HG03565 (cell line): ENCODE data around the gene TMEM59.
"Not testable (repeated sequence)": the region's sequence is repeated elsewhere in the genome, so short reads cannot be mapped to it uniquely, and the experiment has no call there.

Experiments used
- ATAC-seq: cut with Tn5 transposase; IDR thresholded peaks from one replicate; pipeline ENCODE4 v1.9.1; 2021; ENCODE audit warnings: mild to moderate bottlenecking, moderate library complexity; ENCODE audit not compliant: unreplicated experiment

Gene TMEM59

DNA sequence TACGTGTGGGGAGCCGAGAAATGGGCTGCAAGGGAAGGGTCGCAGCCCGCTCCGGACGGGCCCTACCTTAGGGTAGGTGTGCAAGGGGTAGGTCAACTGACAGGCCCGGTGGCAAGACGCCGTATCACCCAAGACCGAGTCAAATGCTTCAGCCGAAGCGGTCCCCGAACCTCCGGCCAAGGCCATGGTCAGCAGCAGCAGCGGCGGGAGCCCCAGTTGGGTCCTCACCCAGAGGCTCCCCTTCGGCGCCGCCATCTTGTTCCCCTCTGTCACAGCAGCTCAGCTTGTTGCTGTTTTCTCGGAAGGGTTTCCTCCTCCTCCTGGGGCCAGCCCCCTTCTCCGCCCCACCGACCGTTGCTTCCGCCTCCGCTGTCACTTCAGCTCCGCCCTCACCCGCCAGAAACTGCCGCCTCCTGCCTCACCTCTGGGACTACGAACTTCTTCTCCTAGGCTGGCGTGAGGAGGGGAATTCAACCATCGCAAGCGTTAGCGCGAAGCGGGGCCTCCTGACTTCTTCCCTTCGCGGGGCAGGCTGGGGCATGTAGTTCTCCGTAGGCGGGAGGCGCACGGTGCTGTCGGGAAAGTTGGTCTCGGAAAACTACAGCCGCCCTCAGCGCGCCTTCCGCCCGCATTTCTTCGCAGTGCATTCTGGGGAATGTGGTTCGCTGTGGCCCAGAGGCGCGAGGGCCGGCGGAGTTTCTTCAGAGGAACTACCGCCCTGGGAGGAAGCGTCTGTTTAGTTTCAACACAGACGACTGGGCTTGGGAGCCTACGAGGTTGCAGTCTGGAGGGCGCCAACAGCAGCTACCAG is at the start of gene TMEM59, which contains the start of gene TCEANC2:
Gene TMEM59, minus strand, starts transcription at position 271 of the 811 bp plus-strand sequence. Its CDS starts 16 bp downstream, at position 255.
Gene TCEANC2, plus strand, starts transcription at position 675 of the 811 bp plus-strand sequence. CDS start 815 bp downstream, outside the sequence.
- peak; percentile 90 for ATAC-seq

DNA sequence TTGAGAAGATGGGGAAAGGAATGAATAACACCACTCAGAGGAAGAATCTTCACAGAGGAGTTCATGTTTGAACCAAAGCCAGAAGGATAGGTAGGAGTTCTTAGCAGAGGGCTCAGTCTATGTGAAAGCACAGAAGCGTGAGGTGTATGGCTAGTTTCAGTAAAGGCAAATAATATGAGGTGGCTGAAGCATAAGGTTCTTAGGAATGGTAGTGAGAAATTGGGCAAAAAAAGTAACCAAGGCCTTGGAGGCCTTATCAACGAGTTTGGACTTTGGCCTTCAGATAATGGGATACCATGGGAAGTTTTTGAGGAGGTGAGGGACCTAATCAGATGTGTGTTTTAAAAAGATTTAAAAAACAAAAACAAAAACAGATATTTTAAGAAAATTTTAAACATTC is 47.5 kb upstream of the TMEM59 start:
- ATAC-seq = no peak

GRCh38 chr1:54099061-54099610 is 46.1 kb upstream of the TMEM59 start:
- no peak for ATAC-seq

GRCh38 chr1:54096877-54097240 is 43.9 kb upstream of the TMEM59 start:
- ATAC-seq = no peak

DNA sequence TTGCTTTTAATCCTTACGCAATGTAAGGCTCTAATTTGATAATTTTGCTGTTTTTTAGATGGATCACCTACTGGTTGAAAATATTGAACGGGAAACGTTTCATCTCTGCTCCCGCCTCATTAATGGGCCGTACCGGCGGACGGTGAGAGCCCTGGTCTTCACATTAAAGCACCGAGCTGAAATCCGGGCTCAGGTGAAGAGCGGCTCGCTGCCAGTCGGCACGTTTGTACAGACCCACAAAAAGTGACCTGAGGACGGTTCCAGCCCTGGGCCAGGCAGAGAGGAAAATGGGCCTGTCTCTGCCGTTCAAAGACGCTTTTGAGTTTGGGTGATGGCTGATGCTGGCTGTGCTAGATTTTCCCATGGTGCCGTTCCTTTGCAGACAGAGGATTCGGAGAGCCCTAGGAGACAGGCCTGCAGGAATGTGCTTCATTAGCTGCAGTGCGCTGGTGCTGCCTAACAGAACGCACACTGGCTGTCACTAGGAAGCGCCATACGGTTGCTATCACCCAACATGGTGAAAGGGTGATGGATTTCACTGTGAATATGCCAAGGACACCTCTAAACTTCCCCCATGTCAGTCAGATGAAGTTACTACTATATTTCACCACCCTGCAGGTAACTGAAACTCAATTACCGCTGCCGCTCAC is 43.3 kb upstream of the TMEM59 start:
- no peak for ATAC-seq

DNA sequence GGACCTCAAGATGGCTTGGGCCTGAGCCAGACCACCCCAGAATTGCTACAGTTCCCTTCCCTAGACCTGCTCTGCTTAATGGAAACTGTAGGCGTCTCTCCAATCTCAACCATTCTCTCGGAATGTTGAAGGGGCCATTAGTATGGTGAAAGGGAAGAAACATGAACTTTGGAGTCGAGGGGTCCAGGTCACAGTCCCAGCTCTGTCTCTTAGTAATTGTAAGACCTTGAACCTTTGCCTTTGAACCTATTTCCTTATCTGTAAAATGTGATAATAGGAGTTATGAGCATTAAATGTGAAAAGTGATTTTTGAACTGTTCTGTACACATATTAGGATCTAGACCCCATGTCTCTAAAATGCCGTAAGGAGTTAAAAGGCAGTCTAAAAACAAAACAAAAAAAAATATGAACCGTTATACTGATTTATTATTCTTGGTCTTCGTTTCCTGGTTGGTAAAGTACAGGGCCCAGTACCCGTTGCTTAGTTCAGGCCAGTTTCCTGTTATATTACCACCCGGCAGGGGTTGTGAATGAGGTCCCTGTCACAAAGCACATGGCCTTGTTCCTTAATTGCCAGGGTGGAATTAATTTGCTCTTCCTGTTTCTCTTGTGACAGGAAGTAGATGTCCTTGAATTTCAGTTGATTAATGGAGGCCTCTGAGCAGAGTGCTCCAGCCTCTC is 42.7 kb upstream of the TMEM59 start:
- no peak for ATAC-seq

- not testable (repeated sequence) for ATAC-seq
These were observed 41.7 kb upstream of the TMEM59 start for GRCh38 chr1:54094730-54095105.

GRCh38 chr1:54094001-54094729 is 41.2 kb upstream of the TMEM59 start:
- no peak for ATAC-seq

GRCh38 chr1:54091666-54092065 is 38.7 kb upstream of the TMEM59 start:
- ATAC-seq = no peak

DNA sequence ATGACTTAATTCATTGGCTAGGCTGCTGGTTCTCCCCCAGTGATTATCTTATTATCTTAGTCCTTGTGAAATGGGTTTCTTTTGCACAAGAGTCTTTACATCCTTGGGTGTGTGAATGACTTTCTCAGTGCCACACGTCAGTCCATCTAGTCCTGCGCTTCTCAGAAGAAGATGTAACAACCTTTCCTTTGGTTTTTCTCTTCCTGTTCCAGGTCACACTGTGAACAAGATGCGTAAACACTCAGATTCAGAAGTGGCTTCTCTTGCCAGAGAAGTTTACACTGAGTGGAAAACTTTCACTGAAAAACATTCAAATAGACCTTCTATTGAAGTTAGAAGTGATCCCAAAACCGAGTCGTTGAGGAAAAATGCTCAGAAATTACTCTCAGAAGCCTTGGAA is 35.4 kb upstream of the TMEM59 start:
- ATAC-seq = no peak

- no peak for ATAC-seq
These were observed 33.8 kb upstream of the TMEM59 start for GRCh38 chr1:54086754-54087153.

GRCh38 chr1:54084794-54085193 is 31.8 kb upstream of the TMEM59 start:
- ATAC-seq = no peak

GRCh38 chr1:54081306-54082270 is 28.6 kb upstream of the TMEM59 start:
- no peak for ATAC-seq

- ATAC-seq = no peak
These were observed 27.6 kb upstream of the TMEM59 start for GRCh38 chr1:54080598-54081049.

- no peak for ATAC-seq
These were observed 24.4 kb upstream of the TMEM59 start for GRCh38 chr1:54077359-54077758.

- ATAC-seq = no peak
These were observed 17.3 kb upstream of the TMEM59 start for GRCh38 chr1:54070171-54070837.

DNA sequence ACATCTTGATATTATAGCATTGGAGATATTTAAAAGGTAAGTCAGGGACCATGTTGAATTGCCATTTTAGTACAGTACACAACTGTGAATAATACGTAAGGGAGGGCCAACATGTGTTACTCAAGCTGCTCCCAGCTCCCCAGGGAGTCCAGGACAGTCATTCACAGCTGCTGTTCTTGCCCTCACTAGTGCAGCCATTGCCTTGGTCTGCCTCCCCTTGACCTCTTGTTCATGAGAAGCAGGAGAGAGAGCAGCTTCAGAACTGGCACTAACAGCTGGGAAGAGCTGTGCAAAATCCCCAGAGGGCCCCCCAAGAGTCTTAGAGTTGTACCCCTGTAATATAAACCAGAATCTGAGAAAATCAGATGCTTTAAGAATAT is 16.8 kb upstream of the TMEM59 start:
- no peak for ATAC-seq

DNA sequence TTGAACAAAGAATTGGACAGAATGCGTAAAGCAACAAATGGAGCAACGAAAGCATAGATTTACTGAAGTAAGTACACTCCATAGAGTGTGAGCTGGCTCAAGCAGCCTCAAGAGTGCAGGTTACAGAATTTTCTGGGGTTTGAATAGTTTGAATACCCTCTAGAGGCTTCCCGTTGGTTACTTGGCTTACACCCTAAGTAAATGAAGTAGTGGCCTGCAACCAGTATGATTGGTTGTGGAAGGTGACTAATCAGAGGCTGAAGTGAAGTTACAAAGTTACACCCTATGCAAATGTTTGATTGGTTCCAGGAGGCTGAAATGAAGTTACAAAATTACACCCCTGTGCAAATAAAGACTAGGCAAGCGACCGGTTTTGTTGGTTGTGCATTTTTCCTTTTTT is 11.3 kb upstream of the TMEM59 start:
- no peak for ATAC-seq

DNA sequence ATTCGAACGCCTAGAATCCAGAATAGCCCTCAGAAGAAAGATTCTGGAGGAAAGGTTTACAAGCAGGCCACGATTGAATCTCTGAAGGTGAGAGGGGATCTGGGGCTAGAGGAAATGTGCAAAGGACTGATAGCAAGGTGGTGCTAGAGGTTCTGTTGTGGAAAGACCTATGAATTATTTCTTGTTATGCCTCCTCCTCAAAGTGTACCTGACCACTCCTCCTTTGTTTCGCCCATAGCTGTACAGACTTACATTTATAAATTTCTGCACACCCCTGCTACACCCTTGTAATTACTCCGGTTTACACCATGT is 1.4 kb upstream of the TMEM59 start:
- ATAC-seq = no peak
